Measurements from ENCODE around the gene PGGT1B.

DNA sequence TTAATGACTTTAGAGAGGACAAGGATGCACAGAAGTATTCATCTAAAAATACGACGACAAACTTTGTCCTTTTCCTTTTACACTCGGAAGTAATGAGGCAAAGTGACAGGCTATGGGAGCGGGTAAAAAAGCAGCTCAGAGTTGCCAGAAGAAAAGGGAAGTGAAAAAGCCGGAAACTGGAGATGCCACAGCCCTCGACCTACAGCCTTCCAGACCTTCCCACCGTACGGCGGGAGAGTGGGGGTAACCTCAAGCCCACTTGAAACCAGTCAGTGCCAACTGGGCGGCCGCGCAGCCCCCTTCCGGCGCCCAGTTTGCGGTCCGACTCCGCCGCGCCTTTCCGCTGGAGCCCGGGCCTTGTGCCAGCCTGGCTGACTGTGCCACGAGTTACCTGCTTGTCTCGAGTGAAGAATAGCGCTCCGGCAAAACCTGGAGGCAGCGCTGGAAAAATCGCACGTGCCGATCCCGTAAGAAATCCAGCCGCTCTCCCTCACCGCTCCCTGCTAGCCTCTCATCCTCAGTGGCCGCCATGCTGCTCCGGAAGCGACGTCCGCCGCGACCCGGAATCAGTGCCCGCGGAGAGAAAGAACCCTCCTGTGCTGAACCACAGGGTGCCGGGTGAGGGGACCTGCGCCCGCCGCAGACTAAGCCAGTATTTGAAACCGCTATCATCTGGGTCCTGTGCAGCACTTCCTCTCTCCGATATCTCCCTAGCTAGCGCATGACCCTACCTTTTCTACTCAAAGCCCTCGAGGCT is at the start of gene PGGT1B:
- TF ChIP-seq, protein P1, sequence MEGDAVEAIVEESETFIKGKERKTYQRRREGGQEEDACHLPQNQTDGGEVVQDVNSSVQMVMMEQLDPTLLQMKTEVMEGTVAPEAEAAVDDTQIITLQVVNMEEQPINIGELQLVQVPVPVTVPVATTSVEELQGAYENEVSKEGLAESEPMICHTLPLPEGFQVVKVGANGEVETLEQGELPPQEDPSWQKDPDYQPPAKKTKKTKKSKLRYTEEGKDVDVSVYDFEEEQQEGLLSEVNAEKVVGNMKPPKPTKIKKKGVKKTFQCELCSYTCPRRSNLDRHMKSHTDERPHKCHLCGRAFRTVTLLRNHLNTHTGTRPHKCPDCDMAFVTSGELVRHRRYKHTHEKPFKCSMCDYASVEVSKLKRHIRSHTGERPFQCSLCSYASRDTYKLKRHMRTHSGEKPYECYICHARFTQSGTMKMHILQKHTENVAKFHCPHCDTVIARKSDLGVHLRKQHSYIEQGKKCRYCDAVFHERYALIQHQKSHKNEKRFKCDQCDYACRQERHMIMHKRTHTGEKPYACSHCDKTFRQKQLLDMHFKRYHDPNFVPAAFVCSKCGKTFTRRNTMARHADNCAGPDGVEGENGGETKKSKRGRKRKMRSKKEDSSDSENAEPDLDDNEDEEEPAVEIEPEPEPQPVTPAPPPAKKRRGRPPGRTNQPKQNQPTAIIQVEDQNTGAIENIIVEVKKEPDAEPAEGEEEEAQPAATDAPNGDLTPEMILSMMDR (IDR thresholded peaks at IDR 0.05; ENCODE audit: low read length), result no peak
- TF ChIP-seq EZH2 (IDR thresholded peaks at IDR 0.05; ENCODE audit: borderline replicate concordance, low read length), result no peak

Measured in OCI-LY1 (cell line).